Cardiac muscle cell (in vitro differentiated cells and primary cell): ENCODE measurements around the gene MPHOSPH10. TPM values are rescaled to one million over a fixed set of nuclear protein-coding genes. Genes with fewer than 3 reads are reported as not detected.
"Not testable (repeated sequence)": the region's sequence is repeated elsewhere in the genome, so short reads cannot be mapped to it uniquely, and the experiment has no call there.

ENCODE experiments used
- DNase-seq, 2 donors: peaks; one replicate each; pipeline versions ENCODE4 v3.0.0 to v3.0.0-alpha.2; 2010 to 2017; ENCODE audit warnings: low read depth in 1 of 2, low spot score in 1 of 2
- H3K27ac ChIP-seq: fragments of 200-600 bp; sonication (generic); 2 replicates; pipeline ENCODE4 v1.5.1; 2016
- H3K27me3 ChIP-seq: fragments of 200-600 bp; sonication (generic); 2 replicates; pipeline ENCODE4 v1.6.0; 2016; ENCODE audit warnings: control low read depth
- H3K36me3 ChIP-seq: fragments of 200-600 bp; sonication (generic); 2 replicates; pipeline ENCODE4 v1.5.1; 2016; ENCODE audit warnings: control low read depth
- H3K4me1 ChIP-seq: fragments of 200-600 bp; sonication (generic); 2 replicates; pipeline ENCODE4 v1.8.1; 2017; ENCODE audit warnings: low read depth, mild to moderate bottlenecking, mixed run types
- H3K4me3 ChIP-seq: fragments of 200-600 bp; sonication (generic); 2 replicates; pipeline ENCODE4 v1.5.1; 2016; ENCODE audit warnings: mild to moderate bottlenecking
- H3K9me3 ChIP-seq: fragments of 200-600 bp; sonication (generic); 2 replicates; pipeline ENCODE4 v1.5.1; 2017; ENCODE audit warnings: low read depth, mild to moderate bottlenecking, control low read depth
- polyA plus RNA-seq: library from polyadenylated mRNA; unstranded; fragments of >200 nt; fragmentation: Nextera tagmentation; extraction: Ambion mirVana; gene quantifications from 2 replicates; pipeline ENCODE4 v1.2.1, GENCODE V29; 2016
- total RNA-seq: library from RNA; depleted of rRNA; stranded (reverse); fragments of >200 nt; gene quantifications from 2 replicates; pipeline ENCODE4 v1.2.3, GENCODE V29; 2016
- TF ChIP-seq, protein P1 (sequence below): IDR thresholded peaks from 2 replicates; pipeline ENCODE4 v1.5.1; 2012; ENCODE audit warnings: low read depth, mild to moderate bottlenecking, low read length

The MPHOSPH10 gene
- total and polyA plus RNA-seq, 2 experiments from 2014 or later = 32.7 to 33.1 TPM

DNA sequence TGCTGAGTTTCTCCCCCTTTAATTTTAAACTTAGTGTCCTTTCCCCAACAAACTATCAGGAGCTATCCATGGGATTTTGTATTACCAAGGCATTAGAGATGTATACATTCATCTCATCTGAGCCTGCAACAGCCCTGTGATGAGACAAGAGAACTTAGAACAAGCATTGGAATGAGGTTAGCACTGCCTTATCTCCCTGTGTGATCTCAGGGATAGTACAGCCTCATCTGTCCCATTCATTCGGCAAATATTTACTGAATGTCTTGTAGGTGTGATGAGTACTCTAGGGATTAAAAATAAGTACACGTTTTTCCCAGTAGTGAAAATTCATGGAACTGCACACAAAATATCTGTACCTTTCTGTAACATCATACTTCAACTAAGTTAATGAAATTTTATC, 50.9 kb downstream of the MPHOSPH10 start:
- TF ChIP-seq, protein P1, sequence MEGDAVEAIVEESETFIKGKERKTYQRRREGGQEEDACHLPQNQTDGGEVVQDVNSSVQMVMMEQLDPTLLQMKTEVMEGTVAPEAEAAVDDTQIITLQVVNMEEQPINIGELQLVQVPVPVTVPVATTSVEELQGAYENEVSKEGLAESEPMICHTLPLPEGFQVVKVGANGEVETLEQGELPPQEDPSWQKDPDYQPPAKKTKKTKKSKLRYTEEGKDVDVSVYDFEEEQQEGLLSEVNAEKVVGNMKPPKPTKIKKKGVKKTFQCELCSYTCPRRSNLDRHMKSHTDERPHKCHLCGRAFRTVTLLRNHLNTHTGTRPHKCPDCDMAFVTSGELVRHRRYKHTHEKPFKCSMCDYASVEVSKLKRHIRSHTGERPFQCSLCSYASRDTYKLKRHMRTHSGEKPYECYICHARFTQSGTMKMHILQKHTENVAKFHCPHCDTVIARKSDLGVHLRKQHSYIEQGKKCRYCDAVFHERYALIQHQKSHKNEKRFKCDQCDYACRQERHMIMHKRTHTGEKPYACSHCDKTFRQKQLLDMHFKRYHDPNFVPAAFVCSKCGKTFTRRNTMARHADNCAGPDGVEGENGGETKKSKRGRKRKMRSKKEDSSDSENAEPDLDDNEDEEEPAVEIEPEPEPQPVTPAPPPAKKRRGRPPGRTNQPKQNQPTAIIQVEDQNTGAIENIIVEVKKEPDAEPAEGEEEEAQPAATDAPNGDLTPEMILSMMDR = no peak
- no peaks in the 10 kb centered on the region for H3K36me3 ChIP-seq
- H3K9me3 ChIP-seq = no peaks in the 10 kb centered on the region
- no peaks in the 10 kb centered on the region for H3K27me3 ChIP-seq
- no peak overlapping the region for H3K4me3 ChIP-seq
- DNase-seq = no peak
- H3K4me1 ChIP-seq = peaks cover 5% of the 10 kb centered on the region
- H3K27ac ChIP-seq = no peak overlapping the region

DNA sequence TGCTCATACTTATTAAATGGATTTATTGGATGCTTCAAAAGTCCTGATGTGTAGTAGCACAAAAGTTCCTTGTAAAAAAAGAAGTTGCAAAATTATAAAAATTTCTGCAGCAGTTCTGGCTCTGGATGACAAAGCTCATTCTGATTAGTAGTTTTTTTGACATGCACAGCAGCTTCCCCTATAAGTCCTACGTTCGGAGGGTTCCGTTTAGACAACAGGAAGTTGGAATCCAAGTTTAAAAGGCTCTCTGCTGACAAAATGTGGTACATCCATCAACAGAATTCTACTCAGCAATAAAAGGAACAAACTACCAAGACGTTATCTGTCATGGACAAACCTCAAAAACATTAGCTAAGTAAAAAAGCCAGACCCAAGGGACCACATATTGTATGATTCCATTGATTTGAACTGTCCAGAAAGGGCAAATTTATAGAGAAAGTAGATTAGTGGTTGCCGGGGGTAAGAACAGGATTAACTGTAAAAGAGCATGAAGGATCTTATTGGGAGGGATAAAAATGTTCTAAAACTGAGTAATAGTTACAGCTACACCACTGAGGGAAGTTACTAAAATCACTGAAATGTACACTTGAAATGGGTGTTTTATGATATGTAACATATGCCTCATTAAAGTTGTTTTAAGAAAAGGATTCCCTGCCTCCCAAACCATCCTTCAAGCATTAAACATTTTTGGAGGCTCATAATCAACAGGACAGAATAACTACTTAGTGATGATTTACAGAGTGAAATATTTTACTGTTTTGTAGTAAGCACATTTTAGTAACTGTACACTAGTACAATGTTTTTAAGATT, 53.1 kb downstream of the MPHOSPH10 start:
- DNase-seq = not testable (repeated sequence)

GRCh38 chr2:71186973-71187372, 56.5 kb downstream of the MPHOSPH10 start:
- TF ChIP-seq, protein P1 = no peak
- Histone ChIP-seq H3K27ac (no peak overlapping the region), H3K27me3 (no peaks in the 10 kb centered on the region), H3K36me3 (no peaks in the 10 kb centered on the region), H3K4me3 (no peak overlapping the region), H3K4me1 (no peaks in the 10 kb centered on the region), H3K9me3 (no peaks in the 10 kb centered on the region)
- no peak for DNase-seq

More for the DNA sequence above, 53.1 kb downstream of the MPHOSPH10 start:
- H3K27me3 ChIP-seq, H3K9me3 ChIP-seq, H3K4me3 ChIP-seq, H3K4me1 ChIP-seq, H3K36me3 ChIP-seq, H3K27ac ChIP-seq: not testable (repeated sequence)

GRCh38 chr2:71187589-71187988, 57.2 kb downstream of the MPHOSPH10 start:
- Histone ChIP-seq H3K27me3 (no peaks in the 10 kb centered on the region), H3K9me3 (no peaks in the 10 kb centered on the region), H3K36me3 (no peaks in the 10 kb centered on the region), H3K4me1 (no peaks in the 10 kb centered on the region), H3K4me3 (no peak overlapping the region), H3K27ac (no peak overlapping the region)
- TF ChIP-seq, protein P1 = no peak
- DNase-seq = no peak

- no peaks in the 10 kb centered on the region for H3K27me3 ChIP-seq
- H3K36me3 ChIP-seq = no peaks in the 10 kb centered on the region
- no peak overlapping the region for H3K27ac ChIP-seq
- no peak overlapping the region for H3K4me3 ChIP-seq
- peak; percentile 18 to 63 for DNase-seq
- H3K9me3 ChIP-seq = no peaks in the 10 kb centered on the region
- TF ChIP-seq, protein P1 = peak; percentile 51
- H3K4me1 ChIP-seq = no peaks in the 10 kb centered on the region
These were observed 60.5 kb downstream of the MPHOSPH10 start for GRCh38 chr2:71190656-71191569.
